Measurements from ENCODE around the gene AIG1.

The AIG1 gene

GRCh38 chr6:143126574-143126941 lies 65.9 kb downstream of the AIG1 start:
- TF ChIP-seq CTCF (IDR thresholded peaks at IDR 0.05; ENCODE audit: extremely low read depth, insufficient read depth, missing control alignments), result no peak
- in situ Hi-C loops (cut with MboI; ENCODE audit: low pct_unique_long_range_greater_than_20kb, low sequenced_read_pairs, unreplicated experiment), result no loop called here
- no peak for DNase-seq (ENCODE audit: low spot score)

GRCh38 chr6:143127941-143128680 lies 67.4 kb downstream of the AIG1 start:
- in situ Hi-C loops (cut with MboI; ENCODE audit: low pct_unique_long_range_greater_than_20kb, low sequenced_read_pairs, unreplicated experiment), result no loop called here
- no peak for TF ChIP-seq CTCF (IDR thresholded peaks at IDR 0.05; ENCODE audit: extremely low read depth, insufficient read depth, missing control alignments)
- DNase-seq (ENCODE audit: low spot score), result no peak

- no peak for DNase-seq (ENCODE audit: low spot score)
- in situ Hi-C loops (cut with MboI; ENCODE audit: low pct_unique_long_range_greater_than_20kb, low sequenced_read_pairs, unreplicated experiment), result no loop called here
- no peak for TF ChIP-seq CTCF (IDR thresholded peaks at IDR 0.05; ENCODE audit: extremely low read depth, insufficient read depth, missing control alignments)
Measured at GRCh38 chr6:143128681-143129015, 68.0 kb downstream of the AIG1 start.

GRCh38 chr6:143130928-143131327 lies 70.2 kb downstream of the AIG1 start:
- DNase-seq (ENCODE audit: low spot score), result no peak
- no peak for TF ChIP-seq CTCF (IDR thresholded peaks at IDR 0.05; ENCODE audit: extremely low read depth, insufficient read depth, missing control alignments)
- in situ Hi-C loops (cut with MboI; ENCODE audit: low pct_unique_long_range_greater_than_20kb, low sequenced_read_pairs, unreplicated experiment), result no loop called here

GRCh38 chr6:143135325-143135724 lies 74.6 kb downstream of the AIG1 start:
- in situ Hi-C loops (cut with MboI; ENCODE audit: low pct_unique_long_range_greater_than_20kb, low sequenced_read_pairs, unreplicated experiment), result no loop called here
- no peak for DNase-seq (ENCODE audit: low spot score)
- TF ChIP-seq CTCF (IDR thresholded peaks at IDR 0.05; ENCODE audit: extremely low read depth, insufficient read depth, missing control alignments), result no peak

- DNase-seq (ENCODE audit: low spot score), result no peak
- in situ Hi-C loops (cut with MboI; ENCODE audit: low pct_unique_long_range_greater_than_20kb, low sequenced_read_pairs, unreplicated experiment), result no loop called here
- no peak for TF ChIP-seq CTCF (IDR thresholded peaks at IDR 0.05; ENCODE audit: extremely low read depth, insufficient read depth, missing control alignments)
Measured at GRCh38 chr6:143135797-143136561, 75.3 kb downstream of the AIG1 start.
